ENCODE data around the gene GAGE10. TPM values are rescaled to one million over a fixed set of nuclear protein-coding genes. Genes with fewer than 3 reads are reported as not detected.

GAGE10 gene, protein sequence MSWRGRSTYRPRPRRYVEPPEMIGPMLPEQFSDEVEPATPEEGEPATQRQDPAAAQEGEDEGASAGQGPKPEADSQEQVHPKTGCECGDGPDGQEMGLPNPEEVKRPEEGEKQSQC
- total RNA-seq (2014; rRNA removed; shearing (Covaris generic); ENCODE audit: low replicate concordance), result not detected in 2 replicates

DNA sequence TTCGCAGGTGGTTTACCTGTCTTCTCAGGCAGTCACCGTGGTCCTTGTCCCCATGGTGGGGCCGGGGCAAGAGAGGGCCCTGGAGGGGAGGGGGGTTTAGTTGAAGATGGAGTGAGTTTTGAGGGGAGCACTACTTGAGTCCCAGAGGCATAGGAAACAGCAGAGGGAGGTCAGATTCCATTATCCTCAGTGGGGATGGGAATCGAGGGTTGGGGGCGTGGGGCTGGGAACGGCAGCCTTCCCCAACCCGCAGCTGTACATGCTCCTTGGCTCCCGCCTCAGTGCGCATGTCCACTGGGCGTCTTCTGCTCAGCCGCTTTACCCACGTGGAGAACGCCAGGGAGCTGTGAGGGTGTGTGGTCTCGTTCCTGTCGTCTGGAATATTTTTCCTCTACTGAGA, at the start of gene GAGE10:
GAGE10 (plus strand) TSS at position 301 of the 400 bp plus-strand sequence. CDS start 1,214 bp downstream, outside the sequence.
- Histone ChIP-seq H3K9me3 (no peaks in the 10 kb centered on the region), H3K36me3 (no peaks in the 10 kb centered on the region), H3K4me3 (no peak within 1 kb of the TSS), H3K27me3 (no peaks in the 10 kb centered on the region)
- DNase-seq, result no peak

DNA sequence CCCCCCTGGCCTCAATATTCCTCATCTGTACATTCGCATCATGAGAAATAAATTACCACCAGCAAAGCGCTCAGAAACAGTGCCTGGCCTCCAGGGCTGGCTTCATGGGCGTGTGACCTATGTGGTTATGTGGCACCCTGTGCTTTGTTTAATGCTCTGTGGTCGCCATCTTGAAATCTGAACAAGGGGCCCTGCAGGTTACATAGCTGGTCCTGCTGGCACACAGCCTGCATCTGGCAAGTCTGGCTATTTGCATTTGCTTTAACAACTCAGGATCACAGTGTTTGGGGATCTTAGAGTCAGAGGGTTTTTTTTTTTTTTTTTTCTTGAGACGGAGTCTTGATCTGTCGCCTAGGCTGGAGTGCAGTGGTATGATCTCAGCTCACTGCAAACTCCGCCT, 48.8 kb upstream of the GAGE10 start:
- H3K27me3 ChIP-seq, result no peaks in the 10 kb centered on the region
- no peak overlapping the region for H3K4me3 ChIP-seq
- no peak for DNase-seq
- no peaks in the 10 kb centered on the region for H3K9me3 ChIP-seq
- no peaks in the 10 kb centered on the region for H3K36me3 ChIP-seq

DNA sequence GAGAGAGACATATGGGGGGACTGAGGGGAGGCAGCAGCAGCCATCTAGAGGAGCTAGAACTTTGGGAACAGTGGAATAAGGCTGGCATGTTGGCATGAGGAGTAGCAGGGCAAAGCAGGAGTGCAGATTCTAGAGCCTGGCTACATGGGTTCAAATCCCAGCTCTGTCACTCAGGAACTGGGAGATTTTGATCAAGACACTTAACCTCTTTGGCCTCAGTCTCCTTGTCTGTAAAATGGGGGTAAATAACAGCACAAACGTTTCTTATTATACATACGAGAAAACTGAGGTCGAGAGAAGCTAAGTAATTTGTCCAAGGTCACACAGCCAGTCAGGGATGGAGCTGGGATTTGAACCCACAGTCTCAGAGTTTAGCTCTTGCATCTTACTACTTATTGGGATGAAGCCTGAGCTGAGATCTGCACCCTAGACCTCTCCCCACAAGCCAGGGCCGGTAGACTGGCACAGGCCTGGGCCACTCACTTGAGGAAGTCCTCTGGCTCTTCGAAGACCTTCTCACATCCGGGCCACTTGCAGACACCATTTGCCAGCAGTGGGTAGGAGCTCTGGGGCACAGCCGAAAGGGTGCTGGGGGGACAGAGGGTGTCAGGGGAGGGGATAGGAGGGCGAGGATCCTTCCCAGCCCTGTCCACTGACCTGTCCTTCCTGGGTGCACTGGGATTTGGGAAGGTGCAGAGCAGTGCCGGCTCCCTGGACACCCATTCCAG, 47.0 kb upstream of the GAGE10 start:
- H3K27me3 ChIP-seq, result no peaks in the 10 kb centered on the region
- no peaks in the 10 kb centered on the region for H3K9me3 ChIP-seq
- no peak for DNase-seq
- H3K36me3 ChIP-seq, result no peaks in the 10 kb centered on the region
- no peak overlapping the region for H3K4me3 ChIP-seq

DNA sequence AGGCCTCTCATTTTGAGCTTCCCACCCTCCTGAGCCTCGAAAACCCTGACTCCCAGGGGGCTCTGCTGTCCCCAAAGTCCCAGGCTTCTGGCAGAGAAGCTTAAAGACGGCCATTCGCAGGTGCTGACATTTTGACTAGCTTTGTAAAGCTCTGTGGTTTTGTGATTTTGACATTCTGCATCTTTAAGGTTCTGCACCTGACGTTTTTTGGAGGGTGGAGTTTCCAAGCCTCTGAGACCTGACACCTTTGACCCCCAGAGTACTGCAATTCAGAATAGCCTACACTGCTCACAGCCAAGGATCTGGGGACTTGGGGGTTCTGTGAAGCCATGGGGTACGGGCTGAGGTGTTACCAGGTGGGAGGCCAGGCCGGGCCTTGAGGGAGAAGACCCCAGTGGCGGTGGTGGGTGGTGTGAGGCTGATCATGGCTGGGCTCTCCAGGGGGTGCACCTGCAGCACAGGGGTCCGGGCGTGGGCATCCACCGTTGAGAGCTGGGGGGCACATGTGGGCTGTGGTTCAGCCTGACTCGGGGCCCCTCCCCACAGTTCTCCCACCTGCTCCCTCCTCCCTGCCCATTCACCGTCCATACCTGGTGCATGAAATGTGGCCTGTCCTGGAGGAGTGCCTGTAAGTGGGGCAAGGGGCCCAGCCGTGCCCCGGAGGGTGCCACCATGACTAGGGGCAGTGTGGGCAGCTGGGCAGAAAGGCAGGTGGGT, 46.2 kb upstream of the GAGE10 start:
- no peaks in the 10 kb centered on the region for H3K9me3 ChIP-seq
- H3K27me3 ChIP-seq, result no peaks in the 10 kb centered on the region
- H3K4me3 ChIP-seq, result no peak overlapping the region
- H3K36me3 ChIP-seq, result no peaks in the 10 kb centered on the region
- no peak for DNase-seq

DNA sequence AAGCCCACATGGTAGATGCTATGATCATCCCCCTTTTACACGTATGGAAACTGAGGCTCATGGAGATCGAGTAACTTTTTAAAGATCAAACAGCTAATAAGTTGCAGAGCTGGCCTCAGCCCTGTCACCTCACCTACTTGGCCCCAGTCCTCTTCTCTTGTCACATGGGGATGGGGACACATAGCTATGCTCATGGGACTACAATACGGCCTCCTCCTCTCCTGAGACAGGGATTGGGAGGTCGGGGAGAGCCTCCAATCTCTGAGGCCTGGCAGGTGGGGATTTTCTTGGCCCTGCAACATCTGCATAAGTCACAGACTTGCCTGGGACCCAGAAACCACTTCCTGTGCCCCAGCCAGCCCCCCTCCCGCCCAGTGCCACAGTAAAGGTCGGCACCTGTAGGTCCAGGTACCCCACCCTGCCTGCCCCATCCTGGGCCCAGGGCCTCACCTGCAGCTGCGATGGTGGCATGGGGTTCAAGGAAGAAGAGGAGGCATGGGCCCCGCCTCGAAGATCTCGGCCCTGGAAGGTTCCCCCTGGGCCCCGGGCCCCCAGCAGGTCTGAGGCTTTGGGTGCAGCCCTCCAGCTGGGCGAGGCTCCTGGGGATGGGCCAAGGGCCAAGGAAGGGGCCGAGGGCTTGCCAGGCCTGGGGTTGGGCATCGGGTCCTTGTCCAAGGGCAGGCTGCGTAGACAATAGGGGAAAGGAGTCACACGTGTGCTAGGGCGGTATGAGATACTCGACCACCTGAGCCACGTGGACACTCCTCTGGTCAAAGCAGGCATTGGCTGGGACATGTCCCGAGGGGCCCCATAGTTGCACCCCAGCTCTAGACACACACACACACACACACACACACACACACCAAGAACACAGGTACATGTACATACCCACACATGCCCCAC, 45.3 kb upstream of the GAGE10 start:
- H3K27me3 ChIP-seq, result no peaks in the 10 kb centered on the region
- no peaks in the 10 kb centered on the region for H3K9me3 ChIP-seq
- no peak for DNase-seq
- no peak overlapping the region for H3K4me3 ChIP-seq
- H3K36me3 ChIP-seq, result no peaks in the 10 kb centered on the region

DNA sequence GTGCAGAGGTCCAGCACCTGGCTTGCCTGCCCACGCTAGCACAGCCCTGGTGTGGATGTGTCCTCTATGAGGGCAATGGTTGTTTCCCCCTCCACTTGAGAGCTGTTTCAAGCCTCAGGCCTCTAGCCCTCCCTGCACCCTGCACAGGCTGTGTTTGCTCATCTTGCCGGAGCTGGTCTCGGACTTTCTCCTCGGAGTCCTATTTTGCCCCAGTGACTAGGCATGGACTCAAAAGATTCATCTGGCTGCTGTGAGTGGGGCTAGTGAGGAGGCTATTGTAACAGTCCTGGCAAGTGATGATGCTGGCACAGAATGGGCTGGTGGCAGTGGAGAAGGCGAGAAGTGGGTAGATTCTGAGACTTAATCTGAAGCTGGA, 44.7 kb upstream of the GAGE10 start:
- H3K36me3 ChIP-seq, result no peaks in the 10 kb centered on the region
- no peaks in the 10 kb centered on the region for H3K9me3 ChIP-seq
- no peaks in the 10 kb centered on the region for H3K27me3 ChIP-seq
- DNase-seq, result no peak
- H3K4me3 ChIP-seq, result no peak overlapping the region

DNA sequence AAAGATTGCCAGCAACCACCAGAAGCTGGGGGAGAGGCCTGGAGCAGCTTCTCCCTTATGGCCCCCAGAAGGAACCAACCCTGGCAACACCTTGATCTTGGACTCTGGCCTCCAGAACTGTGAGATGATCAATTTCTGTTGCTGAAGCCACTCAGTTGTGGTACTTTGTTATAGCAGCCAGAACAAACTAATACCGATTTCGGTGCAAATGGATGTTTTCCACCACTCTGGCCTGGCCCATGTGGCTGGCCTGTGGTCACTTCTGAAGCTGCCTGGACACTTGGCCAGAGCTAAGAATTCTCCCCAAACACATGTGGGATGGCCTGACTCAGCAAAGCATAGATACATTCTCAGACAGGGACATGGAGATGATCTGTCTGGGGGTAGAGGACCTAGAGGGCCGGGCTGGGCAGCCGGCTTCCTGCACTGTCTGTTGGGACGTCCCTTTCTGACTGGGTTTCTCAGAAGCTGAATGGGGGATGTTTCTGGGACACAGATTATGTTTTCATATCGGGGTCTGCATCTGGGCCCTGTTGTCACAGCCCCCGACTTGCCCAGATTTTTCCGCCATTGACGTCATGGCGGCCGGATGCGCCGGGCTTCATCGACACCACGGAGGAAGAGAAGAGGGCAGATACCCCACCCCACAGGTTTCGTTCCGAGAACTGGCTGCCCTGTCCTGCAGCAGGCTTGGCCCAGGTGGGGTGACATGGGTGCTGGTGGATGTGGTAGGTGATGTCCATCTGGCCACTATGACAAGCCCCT, 43.0 kb upstream of the GAGE10 start:
- Histone ChIP-seq H3K27me3 (no peaks in the 10 kb centered on the region), H3K4me3 (no peak overlapping the region), H3K9me3 (no peaks in the 10 kb centered on the region), H3K36me3 (no peaks in the 10 kb centered on the region)
- no peak for DNase-seq

DNA sequence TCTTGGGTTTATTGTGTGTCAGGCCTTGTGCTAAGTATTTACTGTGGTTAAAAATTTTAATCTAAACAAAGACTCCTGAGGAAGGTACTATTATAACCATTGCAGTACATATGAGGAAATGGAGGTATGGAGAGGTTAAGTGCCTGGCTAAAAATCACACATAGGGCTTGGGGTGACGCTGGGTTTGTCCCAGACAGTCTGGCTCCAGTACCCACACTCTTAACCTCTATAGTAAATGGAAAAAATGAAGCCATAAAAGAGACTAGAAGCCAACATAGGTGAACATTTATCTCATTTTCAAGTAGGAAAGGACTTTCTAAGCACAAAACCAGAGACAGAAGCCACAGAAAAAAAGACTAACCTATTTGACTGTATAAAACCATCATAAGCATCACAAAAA, 40.8 kb upstream of the GAGE10 start:
- Histone ChIP-seq H3K4me3 (no peak overlapping the region), H3K36me3 (no peaks in the 10 kb centered on the region), H3K9me3 (no peaks in the 10 kb centered on the region), H3K27me3 (no peaks in the 10 kb centered on the region)
- DNase-seq, result no peak

DNA sequence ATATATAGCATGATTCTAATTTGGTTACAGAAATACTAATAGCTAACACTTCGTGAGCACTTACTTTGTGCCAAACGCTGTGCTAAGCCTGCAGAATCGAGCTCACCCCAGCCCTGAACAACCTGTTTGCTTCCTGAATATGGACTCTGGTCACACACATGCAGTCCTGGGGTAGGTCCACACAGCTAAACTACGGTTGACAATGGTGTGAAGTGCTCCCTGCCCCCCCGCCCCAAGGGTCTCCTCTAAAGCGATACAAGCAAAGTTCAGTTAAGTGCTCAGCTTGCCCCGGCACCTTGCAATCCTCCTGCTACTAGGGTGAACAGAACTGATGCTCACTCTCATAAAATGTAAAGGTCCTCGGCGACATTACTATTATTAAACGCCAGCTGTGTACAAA, 39.8 kb upstream of the GAGE10 start:
- DNase-seq, result no peak
- no peaks in the 10 kb centered on the region for H3K36me3 ChIP-seq
- no peak overlapping the region for H3K4me3 ChIP-seq
- no peaks in the 10 kb centered on the region for H3K9me3 ChIP-seq
- no peaks in the 10 kb centered on the region for H3K27me3 ChIP-seq

DNA sequence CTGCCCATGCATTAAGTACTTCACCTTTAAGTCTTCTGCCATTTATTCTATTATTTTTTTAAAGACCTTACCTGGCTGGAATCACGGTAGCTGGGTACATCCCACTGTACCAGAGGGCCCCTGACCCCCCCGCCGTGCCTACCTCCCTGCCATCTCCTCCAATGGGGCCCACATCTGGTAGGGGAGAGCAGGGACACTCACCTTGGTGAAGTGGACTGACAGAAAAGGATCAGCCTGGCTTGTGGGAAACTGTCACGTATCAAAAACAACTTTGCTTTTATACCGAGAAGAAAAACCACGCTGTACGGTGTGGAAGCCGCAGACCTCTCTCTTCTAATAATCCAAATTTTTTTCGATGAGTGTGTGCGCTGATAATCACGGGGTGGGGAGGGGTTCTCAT, 39.0 kb upstream of the GAGE10 start, which contains the start of gene FOXP3:
FOXP3 (minus strand) TSS at position 251 of the 400 bp plus-strand sequence. CDS start 6,205 bp downstream, outside the sequence.
- Histone ChIP-seq H3K9me3 (no peaks in the 10 kb centered on the region), H3K4me3 (no peak within 1 kb of the TSS), H3K36me3 (no peaks in the 10 kb centered on the region), H3K27me3 (no peaks in the 10 kb centered on the region)
- no peak for DNase-seq

DNA sequence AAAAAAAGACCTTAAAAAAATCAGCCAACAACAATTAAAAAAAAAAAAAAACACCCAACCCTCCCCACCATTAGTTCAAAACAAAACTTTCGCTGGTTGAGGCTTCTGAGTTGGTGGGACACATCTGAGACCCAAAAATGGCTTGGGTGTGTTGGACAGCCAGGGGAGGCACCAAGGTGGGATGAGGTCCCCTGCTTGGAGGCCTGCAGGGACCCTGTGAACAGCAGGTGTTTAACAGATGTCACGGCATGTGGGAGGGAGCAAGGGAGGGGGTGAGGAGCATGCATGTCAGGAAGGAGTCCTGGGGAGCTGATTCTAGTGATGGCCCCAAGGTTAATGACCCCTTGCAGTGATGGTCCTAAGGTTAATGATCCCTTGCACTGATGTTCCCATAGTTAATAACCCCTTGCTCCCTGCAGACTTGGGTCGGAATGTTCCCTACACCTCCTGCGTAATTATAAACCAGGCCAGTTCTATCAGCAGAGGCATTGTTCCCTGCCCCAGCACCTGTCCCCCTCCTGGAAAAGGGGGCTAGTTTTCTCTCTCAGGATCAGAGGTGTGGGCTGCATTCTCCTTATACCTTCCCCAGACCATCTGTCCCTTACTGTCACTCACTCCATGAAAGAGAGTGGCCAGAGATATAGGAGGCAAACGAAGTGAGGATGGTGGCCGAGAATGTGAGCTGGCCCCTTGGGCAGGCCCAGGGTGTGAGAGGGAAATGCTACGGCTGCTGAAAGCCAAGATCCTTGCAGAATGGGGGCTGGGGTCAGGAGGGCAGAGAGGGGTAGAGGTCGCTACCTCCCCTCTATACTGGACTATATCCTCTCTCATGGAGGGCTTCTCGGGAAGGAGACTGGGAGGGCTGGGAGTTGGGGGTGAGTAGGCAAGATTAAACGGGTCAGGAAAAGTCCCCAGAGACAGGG, 36.7 kb upstream of the GAGE10 start:
- Histone ChIP-seq H3K27me3 (no peaks in the 10 kb centered on the region), H3K36me3 (peaks cover 3% of the 10 kb centered on the region; the same call in 1 of the 2 replicates), H3K4me3 (no peak overlapping the region), H3K9me3 (no peaks in the 10 kb centered on the region)
- no peak for DNase-seq

DNA sequence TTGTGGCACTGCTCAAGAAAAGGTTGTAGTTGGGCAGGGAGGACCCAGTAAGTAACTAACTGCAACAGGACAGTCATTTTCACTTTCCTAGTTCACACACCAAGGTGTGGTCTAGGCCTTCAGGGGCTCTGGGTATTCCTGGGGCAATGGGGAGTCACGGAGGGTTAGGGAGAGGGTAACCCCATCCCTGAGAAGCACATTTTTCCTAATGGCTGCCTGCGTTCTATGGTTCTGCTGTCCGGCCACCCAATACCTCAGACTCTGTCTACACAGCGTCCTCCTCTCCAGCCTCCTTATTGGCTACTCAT, 34.8 kb upstream of the GAGE10 start:
- peak overlapping the region; percentile 63 for H3K4me3 ChIP-seq

DNA sequence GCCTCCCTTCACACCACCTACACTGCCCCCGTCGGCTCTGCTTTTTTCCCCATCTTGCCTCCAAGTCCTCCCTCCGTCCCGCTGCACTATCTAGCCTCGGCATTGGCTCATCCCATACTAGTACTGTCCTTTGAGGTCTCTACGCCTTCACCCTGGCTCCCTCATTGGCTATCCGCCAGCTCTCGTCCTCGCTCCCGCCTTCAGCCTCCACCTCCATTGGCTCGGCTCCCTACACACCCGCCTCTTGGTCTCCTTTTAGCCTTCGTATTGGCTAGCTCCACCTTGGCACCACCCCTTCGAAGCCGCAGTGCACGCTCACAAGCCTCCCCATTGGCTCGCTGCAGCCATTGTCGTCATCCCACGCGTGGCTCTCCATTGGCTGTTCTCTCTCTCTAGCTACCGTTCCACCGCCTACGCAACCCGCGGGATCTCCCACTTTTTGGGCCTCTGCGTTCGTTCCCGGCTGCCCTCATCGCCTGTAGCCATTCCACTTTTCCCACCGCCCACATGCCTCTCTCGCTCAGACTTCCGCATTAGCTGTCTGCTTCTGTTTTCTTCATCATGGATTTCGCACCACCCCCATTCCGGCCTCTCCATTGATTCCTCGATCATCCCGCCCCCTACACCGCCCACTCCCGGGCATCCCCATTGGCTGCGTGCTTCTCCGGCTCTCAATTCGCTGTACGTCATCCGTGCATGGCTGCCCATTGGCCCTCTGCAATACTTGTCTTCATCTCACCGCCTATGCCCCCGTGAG, 34.3 kb upstream of the GAGE10 start:
- peak; percentile 98 for DNase-seq
- no peaks in the 10 kb centered on the region for H3K9me3 ChIP-seq

More for the DNA sequence above, 34.8 kb upstream of the GAGE10 start:
- Histone ChIP-seq H3K27me3 (no peaks in the 10 kb centered on the region), H3K36me3 (peaks cover 3% of the 10 kb centered on the region; the same call in 1 of the 2 replicates), H3K9me3 (no peaks in the 10 kb centered on the region)
- no peak for DNase-seq

DNA sequence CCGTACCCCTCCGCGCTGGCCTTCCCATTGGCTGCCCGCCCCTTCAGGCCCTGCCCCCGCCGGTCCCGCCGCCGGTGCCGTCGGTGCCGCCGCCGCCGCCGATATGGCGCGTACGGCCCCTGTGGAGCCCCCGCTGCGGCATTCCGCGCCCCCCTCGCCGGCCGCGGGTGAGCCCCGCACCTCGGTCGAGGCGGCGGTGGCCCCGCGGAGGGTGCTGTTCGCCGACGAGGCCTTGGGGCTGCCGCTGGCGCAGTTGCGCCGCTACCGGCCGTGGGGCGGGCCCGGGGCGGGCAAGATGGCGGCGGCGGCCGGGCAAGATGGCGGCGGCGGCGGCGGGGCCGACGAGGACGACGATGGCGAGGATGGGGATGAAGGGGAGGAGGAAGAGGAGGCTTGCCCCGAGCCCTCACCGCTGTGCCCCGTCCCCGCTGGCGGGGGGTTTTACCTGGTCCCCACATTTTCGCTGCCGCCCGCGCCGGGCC, 33.6 kb upstream of the GAGE10 start, which contains the start of gene PPP1R3F:
PPP1R3F (plus strand) TSS at position 27 of the 482 bp plus-strand sequence; CDS start at position 104, 77 bp downstream.
- Histone ChIP-seq H3K9me3 (no peaks in the 10 kb centered on the region), H3K36me3 (peaks cover 3% of the 10 kb centered on the region; the same call in 1 of the 2 replicates), H3K27me3 (no peaks in the 10 kb centered on the region), H3K4me3 (peak within 1 kb of the TSS; percentile 63)
- no peak for DNase-seq

More for the DNA sequence above, 34.3 kb upstream of the GAGE10 start:
- Histone ChIP-seq H3K27me3 (no peaks in the 10 kb centered on the region), H3K4me3 (peak overlapping the region; percentile 63), H3K36me3 (peaks cover 3% of the 10 kb centered on the region; the same call in 1 of the 2 replicates)
